GM18511 (cell line): ENCODE data around the gene GDPD5.

Experiments used
- ATAC-seq: cut with Tn5 transposase; IDR thresholded peaks from one replicate; pipeline ENCODE4 v1.9.1; 2021; ENCODE audit warnings: mild to moderate bottlenecking, moderate library complexity; ENCODE audit not compliant: unreplicated experiment

Gene GDPD5

GRCh38 chr11:75525433-75526191, at the start of gene GDPD5:
TSS of gene GDPD5 (minus strand) at chr11:75525941. CDS start at chr11:75477735, 48,206 bp downstream.
- ATAC-seq = peak; percentile 69

GRCh38 chr11:75574698-75575602, 49.2 kb upstream of the GDPD5 start:
- ATAC-seq = no peak

- ATAC-seq = no peak
These were observed 47.0 kb upstream of the GDPD5 start for GRCh38 chr11:75572744-75573143.

GRCh38 chr11:75571625-75572024, 45.9 kb upstream of the GDPD5 start:
- ATAC-seq = no peak

GRCh38 chr11:75570559-75571139, 44.9 kb upstream of the GDPD5 start:
- ATAC-seq = no peak

GRCh38 chr11:75568616-75569219, 43.0 kb upstream of the GDPD5 start:
- no peak for ATAC-seq

GRCh38 chr11:75567971-75568370, 42.2 kb upstream of the GDPD5 start:
- ATAC-seq = no peak

GRCh38 chr11:75566763-75567279, 41.1 kb upstream of the GDPD5 start:
- no peak for ATAC-seq

GRCh38 chr11:75565916-75566762, 40.4 kb upstream of the GDPD5 start:
- no peak for ATAC-seq

GRCh38 chr11:75565221-75565814, 39.6 kb upstream of the GDPD5 start:
- ATAC-seq = no peak

- ATAC-seq = no peak
These were observed 38.3 kb upstream of the GDPD5 start for GRCh38 chr11:75563978-75564552.

- ATAC-seq = no peak
These were observed 37.8 kb upstream of the GDPD5 start for GRCh38 chr11:75563501-75563977.

GRCh38 chr11:75562836-75563484, 37.2 kb upstream of the GDPD5 start:
- no peak for ATAC-seq

GRCh38 chr11:75562048-75562835, 36.5 kb upstream of the GDPD5 start, which contains the start of gene SERPINH1:
TSS of gene SERPINH1 (plus strand) at chr11:75562253. CDS start at chr11:75566350, 4,097 bp downstream.
- ATAC-seq = peak; percentile 87

GRCh38 chr11:75561426-75562047, 35.8 kb upstream of the GDPD5 start:
- ATAC-seq = no peak

- no peak for ATAC-seq
These were observed 34.9 kb upstream of the GDPD5 start for GRCh38 chr11:75560644-75561043.
